ENCODE data around the gene HMCN2. TPM values are rescaled to one million over a fixed set of nuclear protein-coding genes. Genes with fewer than 3 reads are reported as not detected.

The HMCN2 gene
- total and polyA plus RNA-seq, 2 of the 4 experiments (the other 2 are of a cell fraction), result 0.02 TPM; not detected in 1

- no peak overlapping the region for H3K14ac ChIP-seq (replicated peaks; ENCODE audit: low read depth, low read length)
- H2BK120ac ChIP-seq (ENCODE audit: low read depth, low read length), result no peak overlapping the region
- no peaks in the 10 kb centered on the region for H3K79me1 ChIP-seq (ENCODE audit: low read depth in 1 of 2, low read length in 2 of 2)
- peaks cover 9% of the 10 kb centered on the region; the same call in 1 of the 2 replicates for H3K9me1 ChIP-seq (ENCODE audit: insufficient read depth, low read length)
- H4K91ac ChIP-seq (ENCODE audit: insufficient read depth, low read depth, low read length), result no peak overlapping the region
- BruUV-seq (replicated peaks), result no TSS peak
- no peak overlapping the region for H3K27ac ChIP-seq (ENCODE audit: insufficient read depth, low read length)
- no peak overlapping the region for H4K8ac ChIP-seq (ENCODE audit: low read depth in 2 of 2, low read length in 2 of 2)
- WGBS, 2 experiments (ENCODE audit: extremely low coverage in 2 of 2, insufficient read length in 1 of 2), result 38% methylated on average over 7 of the region's 13 CpGs; no CpG with 5 or more reads in 1 of the 2 experiments
- no peak overlapping the region for H2AFZ ChIP-seq (replicated peaks; ENCODE audit: low read length, poor library complexity)
- no peak overlapping the region for H2BK5ac ChIP-seq (ENCODE audit: low read depth, low read length, poor library complexity, severe bottlenecking)
- no peak overlapping the region for H3K9ac ChIP-seq (ENCODE audit: low read depth, low read length)
- H3K23ac ChIP-seq (ENCODE audit: low read depth, low read length), result no peak overlapping the region
- dilution Hi-C loops (cut with HindIII; ENCODE audit: low sequenced_read_pairs, unreplicated experiment), result no loop called here
- DNase-seq (no peak), ATAC-seq (ENCODE audit: low read depth) (no peak)
- ChIA-PET CTCF (no interaction called here), POLR2A (ENCODE audit: unreplicated experiment) (no interaction called here)
- H3K4me1 ChIP-seq (ENCODE audit: control insufficient read depth, insufficient read depth, low read length), result no peaks in the 10 kb centered on the region
- TF ChIP-seq CTCF (conservative IDR thresholded peaks at IDR 0.05; ENCODE audit: low read depth, low read length) (no peak), SMC3 (IDR thresholded peaks at IDR 0.05; ENCODE audit: low read depth, low read length) (no peak), BHLHE40 (IDR thresholded peaks at IDR 0.05; ENCODE audit: low read depth, low read length) (no peak), RAD21 (IDR thresholded peaks at IDR 0.05; ENCODE audit: low read length) (no peak), FOS (IDR thresholded peaks at IDR 0.05; ENCODE audit: low read depth, low read length) (no peak), RFX5 (IDR thresholded peaks at IDR 0.05; ENCODE audit: low read depth, low read length) (no peak), MAFK (IDR thresholded peaks at IDR 0.05; ENCODE audit: low read depth, low read length) (no peak), MAZ (IDR thresholded peaks at IDR 0.05; ENCODE audit: borderline replicate concordance, low read depth, low read length) (no peak), CHD1 (IDR thresholded peaks at IDR 0.05; ENCODE audit: low read depth, low read length) (no peak), RCOR1 (IDR thresholded peaks at IDR 0.05; ENCODE audit: insufficient replicate concordance, low read length) (no peak), NFE2L2 (IDR thresholded peaks at IDR 0.05; ENCODE audit: low read depth, low read length) (no peak), CEBPB (IDR thresholded peaks at IDR 0.05; ENCODE audit: low read depth, low read length) (no peak), MXI1 (IDR thresholded peaks at IDR 0.05; ENCODE audit: borderline replicate concordance, low read depth, low read length) (no peak), POLR2A (IDR thresholded peaks at IDR 0.05; ENCODE audit: low read depth, low read length) (no peak)
- TF ChIP-seq, protein P1, sequence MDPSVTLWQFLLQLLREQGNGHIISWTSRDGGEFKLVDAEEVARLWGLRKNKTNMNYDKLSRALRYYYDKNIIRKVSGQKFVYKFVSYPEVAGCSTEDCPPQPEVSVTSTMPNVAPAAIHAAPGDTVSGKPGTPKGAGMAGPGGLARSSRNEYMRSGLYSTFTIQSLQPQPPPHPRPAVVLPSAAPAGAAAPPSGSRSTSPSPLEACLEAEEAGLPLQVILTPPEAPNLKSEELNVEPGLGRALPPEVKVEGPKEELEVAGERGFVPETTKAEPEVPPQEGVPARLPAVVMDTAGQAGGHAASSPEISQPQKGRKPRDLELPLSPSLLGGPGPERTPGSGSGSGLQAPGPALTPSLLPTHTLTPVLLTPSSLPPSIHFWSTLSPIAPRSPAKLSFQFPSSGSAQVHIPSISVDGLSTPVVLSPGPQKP (IDR thresholded peaks at IDR 0.05; ENCODE audit: borderline replicate concordance, low read depth, low read length), result no peak
- TF ChIP-seq, protein P2, sequence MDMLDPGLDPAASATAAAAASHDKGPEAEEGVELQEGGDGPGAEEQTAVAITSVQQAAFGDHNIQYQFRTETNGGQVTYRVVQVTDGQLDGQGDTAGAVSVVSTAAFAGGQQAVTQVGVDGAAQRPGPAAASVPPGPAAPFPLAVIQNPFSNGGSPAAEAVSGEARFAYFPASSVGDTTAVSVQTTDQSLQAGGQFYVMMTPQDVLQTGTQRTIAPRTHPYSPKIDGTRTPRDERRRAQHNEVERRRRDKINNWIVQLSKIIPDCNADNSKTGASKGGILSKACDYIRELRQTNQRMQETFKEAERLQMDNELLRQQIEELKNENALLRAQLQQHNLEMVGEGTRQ (IDR thresholded peaks at IDR 0.05; ENCODE audit: low read depth, low read length), result no peak
- H2AK9ac ChIP-seq (replicated peaks; ENCODE audit: low read depth, low read length, poor library complexity), result no peak overlapping the region
- H3K36me3 ChIP-seq (ENCODE audit: control insufficient read depth, insufficient read depth, low read length), result no peaks in the 10 kb centered on the region
- peaks cover 5% of the 10 kb centered on the region; the same call in 1 of the 2 replicates for H4K20me1 ChIP-seq (ENCODE audit: insufficient read depth, low read length)
- H3K56ac ChIP-seq (ENCODE audit: extremely low read depth, insufficient read depth, low read length), result no peak overlapping the region
- no peak overlapping the region for H4K5ac ChIP-seq (ENCODE audit: low read depth, low read length)
- intact Hi-C loops (cut with micrococcal nuclease), result no loop called here
- peaks cover 31% of the 10 kb centered on the region; the same call in 1 of the 2 replicates for H3K27me3 ChIP-seq (ENCODE audit: control insufficient read depth, insufficient read depth, low read length)
- no peak overlapping the region for H2BK15ac ChIP-seq (ENCODE audit: low read depth, low read length)
- H3K9me3 ChIP-seq (ENCODE audit: control insufficient read depth, insufficient read depth, low read length), result no peaks in the 10 kb centered on the region
- no peak overlapping the region for H3K4me2 ChIP-seq (ENCODE audit: low read depth, low read length)
- no peak overlapping the region for H2BK20ac ChIP-seq (ENCODE audit: low read depth, low read length)
- no peak overlapping the region for H3K4ac ChIP-seq (ENCODE audit: low read depth, low read length)
- in situ Hi-C loops (cut with MboI; ENCODE audit: low sequenced_read_pairs), result no loop called here
- no peak overlapping the region for H3K4me3 ChIP-seq (ENCODE audit: insufficient read depth, low read depth, low read length)
- H3K18ac ChIP-seq (ENCODE audit: low read depth, low read length), result no peak overlapping the region
- no peak overlapping the region for H2AK5ac ChIP-seq (ENCODE audit: low read depth, low read length)
Observed at GRCh38 chr9:130345897-130346385, 80.4 kb downstream of the HMCN2 start.
